OCI-LY3 (cell line): ENCODE measurements around the gene NUDT6.

Experiments
- H2AFZ ChIP-seq: fragments of 200-600, 300-600 bp; shearing (Covaris generic); 2 replicates; pipeline ENCODE4 v1.6.0; 2014; ENCODE audit warnings: antibody characterized with exemption, low read depth, low read length
- H3K27ac ChIP-seq: fragments of 200-600, 300-600 bp; sonication (generic); 2 replicates; pipeline ENCODE4 v1.5.1; 2014; ENCODE audit warnings: mild to moderate bottlenecking, low read length, moderate library complexity, mixed read lengths
- H3K27me3 ChIP-seq: fragments of 200-600, 300-600 bp; sonication (generic); 2 replicates; pipeline ENCODE4 v1.6.1; 2014; ENCODE audit warnings: low read depth, low read length, mixed read lengths
- H3K36me3 ChIP-seq: fragments of 200-600, 300-600 bp; sonication (generic); replicated peaks from 2 replicates; pipeline ENCODE3; 2014; ENCODE audit warnings: low read depth, low read length, mixed read lengths
- H3K4me1 ChIP-seq: fragments of 300-600, 200-600 bp; sonication (generic); 2 replicates; pipeline ENCODE4 v1.6.1; 2014; ENCODE audit warnings: low read length, mixed read lengths
- H3K4me2 ChIP-seq: fragments of 200-600, 300-600 bp; sonication (generic); 2 replicates; pipeline ENCODE4 v1.6.1; 2014; ENCODE audit warnings: low read length, mixed read lengths
- H3K4me3 ChIP-seq: fragments of 300-600, 200-600 bp; sonication (generic); 2 replicates; pipeline ENCODE4 v1.5.1; 2014; ENCODE audit warnings: antibody characterized with exemption, mild to moderate bottlenecking, low read length, moderate library complexity
- H3K79me2 ChIP-seq: fragments of 300-600, 200-600 bp; shearing (Covaris generic); 2 replicates; pipeline ENCODE4 v1.6.1; 2014; ENCODE audit warnings: mild to moderate bottlenecking, low read length, mixed read lengths
- H3K9ac ChIP-seq: fragments of 300-600, 200-600 bp; shearing (Covaris generic); 2 replicates; pipeline ENCODE4 v1.6.0; 2014; ENCODE audit warnings: mild to moderate bottlenecking, low read length, moderate library complexity
- H3K9me3 ChIP-seq: fragments of 200-600, 300-600 bp; shearing (Covaris generic); 2 replicates; pipeline ENCODE4 v1.6.1; 2014; ENCODE audit warnings: low read length, mixed read lengths; ENCODE audit not compliant: insufficient read depth
- H4K20me1 ChIP-seq: fragments of 200-600, 300-600 bp; sonication (generic); 2 replicates; pipeline ENCODE4 v1.6.1; 2016; ENCODE audit warnings: low read length, mixed read lengths; ENCODE audit not compliant: insufficient read depth
- EZH2phosphoT487 ChIP-seq: fragments of 200-600 bp; shearing (Covaris generic); IDR thresholded peaks from 2 replicates; pipeline ENCODE4 v1.6.1; 2018; ENCODE audit warnings: antibody characterized with exemption, mixed run types, low read depth
- TF ChIP-seq, protein P1 (sequence below): fragments of 200-600, 300-600 bp; sonication (generic); IDR thresholded peaks from 2 replicates; pipeline ENCODE4 v1.5.1; 2014; ENCODE audit warnings: antibody characterized with exemption, low read length, low read depth

Gene NUDT6

DNA sequence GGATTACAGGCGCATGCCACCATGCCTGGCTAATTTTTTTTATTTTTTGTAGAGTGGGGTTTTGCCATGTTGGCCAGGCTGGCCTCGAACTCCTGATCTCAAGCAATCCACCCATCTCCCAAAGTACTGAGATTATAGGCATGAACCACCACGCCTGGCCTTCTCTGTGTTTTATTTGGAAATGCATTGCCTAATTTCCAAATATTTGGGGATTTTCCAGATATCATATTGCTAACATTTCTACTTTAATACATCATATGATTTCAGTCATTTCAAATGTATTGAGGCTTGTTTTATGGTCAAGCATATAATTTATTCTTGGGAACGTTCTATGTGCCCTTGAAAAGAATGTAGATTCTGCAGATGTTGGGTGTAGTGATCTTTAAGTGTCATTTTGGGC lies 57.0 kb downstream of the NUDT6 start:
- no peaks in the 10 kb centered on the region for H3K27me3 ChIP-seq
- H4K20me1 ChIP-seq = no peaks in the 10 kb centered on the region
- peaks cover 27% of the 10 kb centered on the region for H3K79me2 ChIP-seq
- H3K36me3 ChIP-seq = no peaks in the 10 kb centered on the region
- no peak overlapping the region for H3K4me3 ChIP-seq
- no peaks in the 10 kb centered on the region for H3K4me1 ChIP-seq
- H3K9me3 ChIP-seq = no peaks in the 10 kb centered on the region
- no peak overlapping the region for H3K9ac ChIP-seq
- no peak overlapping the region for H2AFZ ChIP-seq
- H3K4me2 ChIP-seq = no peak overlapping the region
- TF ChIP-seq, protein P1, sequence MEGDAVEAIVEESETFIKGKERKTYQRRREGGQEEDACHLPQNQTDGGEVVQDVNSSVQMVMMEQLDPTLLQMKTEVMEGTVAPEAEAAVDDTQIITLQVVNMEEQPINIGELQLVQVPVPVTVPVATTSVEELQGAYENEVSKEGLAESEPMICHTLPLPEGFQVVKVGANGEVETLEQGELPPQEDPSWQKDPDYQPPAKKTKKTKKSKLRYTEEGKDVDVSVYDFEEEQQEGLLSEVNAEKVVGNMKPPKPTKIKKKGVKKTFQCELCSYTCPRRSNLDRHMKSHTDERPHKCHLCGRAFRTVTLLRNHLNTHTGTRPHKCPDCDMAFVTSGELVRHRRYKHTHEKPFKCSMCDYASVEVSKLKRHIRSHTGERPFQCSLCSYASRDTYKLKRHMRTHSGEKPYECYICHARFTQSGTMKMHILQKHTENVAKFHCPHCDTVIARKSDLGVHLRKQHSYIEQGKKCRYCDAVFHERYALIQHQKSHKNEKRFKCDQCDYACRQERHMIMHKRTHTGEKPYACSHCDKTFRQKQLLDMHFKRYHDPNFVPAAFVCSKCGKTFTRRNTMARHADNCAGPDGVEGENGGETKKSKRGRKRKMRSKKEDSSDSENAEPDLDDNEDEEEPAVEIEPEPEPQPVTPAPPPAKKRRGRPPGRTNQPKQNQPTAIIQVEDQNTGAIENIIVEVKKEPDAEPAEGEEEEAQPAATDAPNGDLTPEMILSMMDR = no peak
- no peak for TF ChIP-seq EZH2phosphoT487
- no peak overlapping the region for H3K27ac ChIP-seq

DNA sequence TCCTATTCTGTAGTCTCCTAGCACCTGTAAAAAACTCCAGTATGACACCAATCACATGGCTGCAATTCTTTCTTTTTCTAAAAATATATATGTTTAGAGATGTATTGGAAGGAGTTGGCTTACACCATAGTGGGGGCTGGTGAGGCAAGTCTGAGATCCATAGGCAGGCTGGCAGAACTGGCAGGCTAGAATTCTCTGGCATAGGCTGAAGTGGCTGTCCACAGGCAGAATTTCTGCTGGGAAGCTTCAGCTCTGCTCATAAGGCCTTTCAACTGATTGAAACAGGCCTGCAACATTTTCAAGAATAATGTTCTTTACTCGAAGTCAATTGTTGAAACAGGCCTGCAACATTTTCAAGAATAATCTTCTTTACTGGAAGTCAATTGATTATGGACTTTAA lies 58.8 kb downstream of the NUDT6 start:
- Histone ChIP-seq H3K27me3 (no peaks in the 10 kb centered on the region), H3K36me3 (no peaks in the 10 kb centered on the region), H2AFZ (no peak overlapping the region), H3K4me2 (no peak overlapping the region), H3K9ac (no peak overlapping the region), H3K79me2 (peaks cover 22% of the 10 kb centered on the region), H3K4me1 (no peaks in the 10 kb centered on the region), H3K9me3 (no peaks in the 10 kb centered on the region), H4K20me1 (no peaks in the 10 kb centered on the region), H3K4me3 (no peak overlapping the region), H3K27ac (no peak overlapping the region)
- TF ChIP-seq, protein P1 = no peak
- TF ChIP-seq EZH2phosphoT487 = no peak

DNA sequence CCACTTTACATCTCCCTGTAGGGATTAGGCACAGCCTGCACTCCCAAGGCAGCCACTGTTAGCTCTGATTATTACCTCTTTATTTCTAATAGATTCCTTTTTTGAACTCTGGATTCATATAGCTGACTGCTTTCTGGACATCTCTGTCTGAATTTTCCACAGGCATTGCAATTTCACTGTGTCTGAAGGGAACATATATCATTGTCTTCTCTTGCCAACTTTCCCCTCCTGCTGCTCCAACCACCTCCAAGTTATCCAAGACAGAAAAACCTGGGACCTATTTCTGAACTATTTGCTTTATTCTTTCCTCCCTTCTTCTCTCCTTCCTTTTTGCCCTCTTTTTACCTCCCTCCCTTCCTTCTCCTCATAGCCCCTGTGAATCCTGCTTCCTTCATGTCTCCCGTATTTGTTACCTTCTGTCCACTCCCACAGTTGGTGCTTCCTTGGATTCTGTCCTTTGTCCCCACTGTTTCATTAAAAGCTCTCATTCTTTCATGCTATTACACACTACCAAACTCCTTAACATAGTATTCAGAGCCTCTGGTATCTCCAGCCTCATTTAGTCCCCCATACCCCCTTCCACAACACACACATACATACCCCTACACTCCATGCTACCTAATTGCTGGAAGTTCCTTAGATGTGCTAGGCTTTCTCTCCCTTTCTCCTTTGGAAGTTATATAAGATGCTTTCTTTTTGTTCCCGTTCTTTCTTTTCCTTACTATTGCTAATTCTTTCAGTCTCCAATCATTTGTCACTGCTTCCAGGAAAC lies 61.0 kb downstream of the NUDT6 start:
- Histone ChIP-seq H3K27ac (no peak overlapping the region), H3K79me2 (peaks cover 25% of the 10 kb centered on the region), H3K4me1 (no peaks in the 10 kb centered on the region)

DNA sequence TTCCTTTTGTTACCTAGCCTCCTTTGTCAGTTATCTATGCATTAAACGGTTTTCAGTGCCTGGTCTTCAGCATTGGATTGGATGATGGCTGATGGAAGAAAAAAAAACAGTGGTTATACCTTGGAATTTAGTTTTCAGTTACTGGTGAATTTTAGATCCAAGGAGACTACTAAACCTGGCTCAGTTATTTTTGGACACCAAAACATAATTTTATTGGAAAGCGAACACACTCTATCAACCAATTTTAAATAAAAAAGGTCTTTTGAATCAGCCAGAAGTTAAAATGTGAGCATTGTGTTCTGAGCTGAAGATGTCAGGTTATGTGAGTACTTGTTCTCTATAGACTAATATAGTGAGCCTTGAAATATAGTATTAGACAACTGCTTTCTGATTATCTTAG lies 63.7 kb downstream of the NUDT6 start:
- Histone ChIP-seq H4K20me1 (no peaks in the 10 kb centered on the region), H3K27ac (no peak overlapping the region), H3K4me2 (no peak overlapping the region), H2AFZ (no peak overlapping the region), H3K9ac (no peak overlapping the region), H3K27me3 (no peaks in the 10 kb centered on the region), H3K4me1 (no peaks in the 10 kb centered on the region), H3K79me2 (peaks cover 21% of the 10 kb centered on the region), H3K9me3 (no peaks in the 10 kb centered on the region), H3K4me3 (no peak overlapping the region), H3K36me3 (no peaks in the 10 kb centered on the region)
- TF ChIP-seq, protein P1 = no peak
- TF ChIP-seq EZH2phosphoT487 = no peak

More for the DNA sequence above, 61.0 kb downstream of the NUDT6 start:
- H2AFZ ChIP-seq = no peak overlapping the region
- no peaks in the 10 kb centered on the region for H3K27me3 ChIP-seq
- no peak overlapping the region for H3K4me2 ChIP-seq
- H3K36me3 ChIP-seq = no peaks in the 10 kb centered on the region
- TF ChIP-seq EZH2phosphoT487 = no peak
- TF ChIP-seq, protein P1 = no peak
- H3K9ac ChIP-seq = no peak overlapping the region
- H3K4me3 ChIP-seq = no peak overlapping the region
- no peaks in the 10 kb centered on the region for H4K20me1 ChIP-seq
- H3K9me3 ChIP-seq = no peaks in the 10 kb centered on the region
